GM04503 (cell line): ENCODE data around the gene OR2C3.
"Not testable (repeated sequence)": the region's sequence is repeated elsewhere in the genome, so short reads cannot be mapped to it uniquely, and the experiment has no call there.

Experiments
- DNase-seq: peaks from one replicate; pipeline ENCODE4 v3.0.0-alpha.2; 2012; ENCODE audit warnings: low read depth

The OR2C3 gene

GRCh38 chr1:247536340-247536739 lies at the start of gene OR2C3:
Gene OR2C3 (minus strand): TSS chr1:247536440. CDS start chr1:247532511, 3,929 bp downstream.
- DNase-seq = no peak

GRCh38 chr1:247578946-247579460 lies 42.8 kb upstream of the OR2C3 start:
- DNase-seq = no peak

- DNase-seq = no peak
Observed at GRCh38 chr1:247576514-247576913, 40.3 kb upstream of the OR2C3 start.

GRCh38 chr1:247574664-247575063 lies 38.4 kb upstream of the OR2C3 start:
- no peak for DNase-seq

- DNase-seq = no peak
Observed at GRCh38 chr1:247574236-247574635, 38.0 kb upstream of the OR2C3 start.

- DNase-seq = no peak
Observed at GRCh38 chr1:247562198-247562597, 26.0 kb upstream of the OR2C3 start.

- no peak for DNase-seq
Observed at GRCh38 chr1:247561711-247562110, 25.5 kb upstream of the OR2C3 start.

- DNase-seq = no peak
Observed at GRCh38 chr1:247557926-247558674, 21.9 kb upstream of the OR2C3 start.

- DNase-seq = no peak
Observed at GRCh38 chr1:247552231-247552630, 16.0 kb upstream of the OR2C3 start.

GRCh38 chr1:247551721-247552120 lies 15.5 kb upstream of the OR2C3 start:
- no peak for DNase-seq

GRCh38 chr1:247548769-247549182 lies 12.5 kb upstream of the OR2C3 start, which contains the start of gene GCSAML:
Gene GCSAML (plus strand): TSS chr1:247549134. CDS start chr1:247549192, 58 bp downstream.
- no peak for DNase-seq

GRCh38 chr1:247548092-247548491 lies 11.9 kb upstream of the OR2C3 start:
- no peak for DNase-seq

- DNase-seq = no peak
Observed at GRCh38 chr1:247542811-247543210, 6.6 kb upstream of the OR2C3 start.

GRCh38 chr1:247540581-247540980 lies 4.3 kb upstream of the OR2C3 start:
- DNase-seq = no peak

- DNase-seq = no peak
Observed at GRCh38 chr1:247539215-247539614, 3.0 kb upstream of the OR2C3 start.

GRCh38 chr1:247538561-247538960 lies 2.3 kb upstream of the OR2C3 start:
- no peak for DNase-seq

GRCh38 chr1:247535402-247535801 lies 838 bp downstream of the OR2C3 start:
- no peak for DNase-seq

- no peak for DNase-seq
Observed at GRCh38 chr1:247531937-247532336, 4.3 kb downstream of the OR2C3 start.

GRCh38 chr1:247530785-247531184 lies 5.5 kb downstream of the OR2C3 start:
- no peak for DNase-seq

- no peak for DNase-seq
Observed at GRCh38 chr1:247529771-247530355, 6.4 kb downstream of the OR2C3 start.

- no peak for DNase-seq
Observed at GRCh38 chr1:247528812-247529474, 7.3 kb downstream of the OR2C3 start.

- DNase-seq = not testable (repeated sequence)
Observed at GRCh38 chr1:247521886-247522285, 14.4 kb downstream of the OR2C3 start.

- DNase-seq = no peak
Observed at GRCh38 chr1:247518613-247518891, 17.7 kb downstream of the OR2C3 start.
